RWPE2 (cell line): ENCODE data around the gene KDSR.

Source experiments
- ATAC-seq: fragments of 200-7000 bp; cut with Tn5 transposase; 3 replicates; pipeline ENCODE4 v1.9.1; 2021; ENCODE audit warnings: low read depth
- DNase-seq: peaks from one replicate; pipeline ENCODE4 v3.0.0-alpha.2; 2020; ENCODE audit warnings: low spot score
- H3K27ac ChIP-seq: fragments of 450-650 bp; 2 replicates; pipeline ENCODE4 v1.5.1; 2017; ENCODE audit warnings: mild to moderate bottlenecking; ENCODE audit not compliant: poor library complexity, severe bottlenecking
- H3K27me3 ChIP-seq: fragments of 250-450 bp; sonication (Bioruptor Pico); 2 replicates; pipeline ENCODE4 v1.5.1; 2021; ENCODE audit warnings: mild to moderate bottlenecking, moderate library complexity; ENCODE audit not compliant: insufficient read depth, poor library complexity, severe bottlenecking
- H3K36me3 ChIP-seq: fragments of 250-450 bp; sonication (Bioruptor Pico); 2 replicates; pipeline ENCODE4 v1.5.1; 2020; ENCODE audit warnings: low read depth, mild to moderate bottlenecking, moderate library complexity
- H3K4me1 ChIP-seq: fragments of 250-450 bp; sonication (Bioruptor Pico); 2 replicates; pipeline ENCODE4 v1.5.1; 2021; ENCODE audit warnings: mild to moderate bottlenecking, moderate library complexity; ENCODE audit not compliant: insufficient read depth, poor library complexity, severe bottlenecking
- H3K4me3 ChIP-seq: fragments of 250-450 bp; sonication (Bioruptor Pico); 2 replicates; pipeline ENCODE4 v1.5.1; 2021; ENCODE audit warnings: mild to moderate bottlenecking, moderate library complexity; ENCODE audit not compliant: severe bottlenecking
- H3K9me3 ChIP-seq: fragments of 250-450 bp; sonication (Bioruptor Pico); 2 replicates; pipeline ENCODE4 v1.5.1; 2021; ENCODE audit warnings: mild to moderate bottlenecking, moderate library complexity; ENCODE audit not compliant: severe bottlenecking
- TF ChIP-seq, protein P1 (sequence below): fragments of 450-650 bp; IDR thresholded peaks from one replicate; pipeline ENCODE4 v1.5.1; 2017; ENCODE audit warnings: mild to moderate bottlenecking, moderate library complexity; ENCODE audit not compliant: poor library complexity, severe bottlenecking

The KDSR gene

DNA sequence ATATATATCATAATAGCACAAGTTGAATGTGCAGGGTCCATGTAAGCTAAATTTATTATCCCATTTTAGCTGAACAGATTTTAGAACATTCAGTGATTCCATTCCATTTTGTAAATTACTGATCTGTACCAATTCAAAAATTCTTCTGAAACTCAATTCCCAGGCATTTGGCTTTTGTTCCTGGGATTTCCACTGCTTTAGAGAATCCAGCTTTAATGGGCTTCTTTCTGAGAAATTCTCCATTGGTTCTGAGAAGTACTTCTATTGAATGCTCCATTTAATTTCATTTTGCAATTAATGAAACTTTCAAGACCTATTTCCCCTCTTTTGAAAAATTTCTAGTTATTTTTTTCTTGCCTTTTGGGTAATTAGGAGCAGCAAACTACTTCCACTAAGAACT, 84.2 kb downstream of the KDSR start:
- Histone ChIP-seq H3K4me3 (no peak overlapping the region), H3K27me3 (no peaks in the 10 kb centered on the region), H3K36me3 (no peaks in the 10 kb centered on the region), H3K4me1 (no peaks in the 10 kb centered on the region), H3K27ac (no peak overlapping the region), H3K9me3 (no peaks in the 10 kb centered on the region)
- no peak for DNase-seq
- TF ChIP-seq, protein P1, sequence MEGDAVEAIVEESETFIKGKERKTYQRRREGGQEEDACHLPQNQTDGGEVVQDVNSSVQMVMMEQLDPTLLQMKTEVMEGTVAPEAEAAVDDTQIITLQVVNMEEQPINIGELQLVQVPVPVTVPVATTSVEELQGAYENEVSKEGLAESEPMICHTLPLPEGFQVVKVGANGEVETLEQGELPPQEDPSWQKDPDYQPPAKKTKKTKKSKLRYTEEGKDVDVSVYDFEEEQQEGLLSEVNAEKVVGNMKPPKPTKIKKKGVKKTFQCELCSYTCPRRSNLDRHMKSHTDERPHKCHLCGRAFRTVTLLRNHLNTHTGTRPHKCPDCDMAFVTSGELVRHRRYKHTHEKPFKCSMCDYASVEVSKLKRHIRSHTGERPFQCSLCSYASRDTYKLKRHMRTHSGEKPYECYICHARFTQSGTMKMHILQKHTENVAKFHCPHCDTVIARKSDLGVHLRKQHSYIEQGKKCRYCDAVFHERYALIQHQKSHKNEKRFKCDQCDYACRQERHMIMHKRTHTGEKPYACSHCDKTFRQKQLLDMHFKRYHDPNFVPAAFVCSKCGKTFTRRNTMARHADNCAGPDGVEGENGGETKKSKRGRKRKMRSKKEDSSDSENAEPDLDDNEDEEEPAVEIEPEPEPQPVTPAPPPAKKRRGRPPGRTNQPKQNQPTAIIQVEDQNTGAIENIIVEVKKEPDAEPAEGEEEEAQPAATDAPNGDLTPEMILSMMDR = no peak
- no peak for ATAC-seq
